Endothelial cell of umbilical vein (primary cell): ENCODE results near the gene TTC9. TPM values are rescaled to one million over a fixed set of nuclear protein-coding genes. Genes with fewer than 3 reads are reported as not detected.

Source experiments
- BruUV-seq: library from RNA; stranded (reverse); fragments of 400-500 nt; replicated peaks from 2 replicates; lab custom pipeline; 2021; lab: Mats Ljungman, UMichigan
- CTCF ChIA-PET: fragments of 300-600, 350-600 bp; sonication (Branson Sonifier 250); formaldehyde crosslinking; loops from one replicate; lab custom pipeline; 2021; ENCODE audit warnings: antibody characterized with exemption, inconsistent platforms; lab: Charles Lee
- POLR2A ChIA-PET: fragments of 300-600, 350-600 bp; sonication (Branson Sonifier 250); formaldehyde crosslinking; loops from one replicate; lab custom pipeline; 2021; ENCODE audit warnings: antibody characterized with exemption, inconsistent platforms; lab: Charles Lee
- DNase-seq: peaks from one replicate; pipeline ENCODE4 v3.0.0-alpha.2; 2011; ENCODE audit warnings: low read depth, low spot score
- FAIRE-seq: peaks from 2 replicates; lab custom pipeline; 2011; peaks lifted over from hg19 to GRCh38; lab: Jason Lieb, UNC
- H2AFZ ChIP-seq: 2 replicates; pipeline ENCODE4 v1.6.0; 2012; ENCODE audit warnings: low read depth, low read length, control low read depth, inconsistent platforms
- H3K27ac ChIP-seq: 2 replicates; pipeline ENCODE4 v1.5.1; 2011; ENCODE audit warnings: low read depth, mild to moderate bottlenecking, control low read depth, low read length, moderate library complexity; ENCODE audit not compliant: insufficient read depth
- H3K27me3 ChIP-seq, 2 experiments: 2 replicates each; pipeline versions ENCODE4 v1.6.0 to v1.6.1; 2011; ENCODE audit warnings: low read length in 2 of 2, mixed read lengths in 1 of 2; ENCODE audit not compliant: control insufficient read depth in 2 of 2, insufficient read depth in 2 of 2
- H3K36me3 ChIP-seq, 2 experiments: 2 replicates in 1 of 2; 3 replicates in 1 of 2; pipeline ENCODE4 v1.5.1; 2011; ENCODE audit warnings: low read length in 2 of 2, mild to moderate bottlenecking in 1 of 2, moderate library complexity in 1 of 2; ENCODE audit not compliant: control insufficient read depth in 2 of 2, insufficient read depth in 2 of 2; ENCODE audit errors: extremely low read depth in 1 of 2
- H3K4me1 ChIP-seq: 3 replicates; pipeline ENCODE4 v1.5.1; 2011; ENCODE audit warnings: mild to moderate bottlenecking, low read length; ENCODE audit not compliant: control insufficient read depth, insufficient read depth; ENCODE audit errors: extremely low read depth
- H3K4me2 ChIP-seq: 2 replicates; pipeline ENCODE4 v1.6.1; 2011; ENCODE audit warnings: low read length, control low read depth, mixed read lengths; ENCODE audit not compliant: insufficient read depth
- H3K4me3 ChIP-seq, 3 experiments: fragments of 200-600 bp in 1 of 3; sonication (generic), shearing (Covaris generic) in 1 of 3; replicated peaks in 1 of 3; 2 replicates each; pipeline ENCODE4 v1.5.1; 2011 to 2016; ENCODE audit warnings: control low read depth in 3 of 3, low read length in 3 of 3, mild to moderate bottlenecking in 2 of 3, inconsistent platforms in 1 of 3, low read depth in 1 of 3, moderate library complexity in 1 of 3; ENCODE audit not compliant: insufficient read depth in 1 of 3
- H3K79me2 ChIP-seq: 2 replicates; pipeline ENCODE4 v1.6.0; 2012; ENCODE audit warnings: low read length, inconsistent platforms; ENCODE audit not compliant: control insufficient read depth, insufficient read depth
- H3K9ac ChIP-seq: replicated peaks from 2 replicates; pipeline ENCODE3; 2011; ENCODE audit warnings: low read length, control low read depth; ENCODE audit not compliant: insufficient read depth; ENCODE audit errors: extremely low read depth
- H3K9me1 ChIP-seq: replicated peaks from 3 replicates; pipeline ENCODE4 v1.6.0; 2011; ENCODE audit warnings: mild to moderate bottlenecking, low read length; ENCODE audit not compliant: control insufficient read depth, insufficient read depth; ENCODE audit errors: extremely low read depth
- H3K9me3 ChIP-seq: replicated peaks from 2 replicates; pipeline ENCODE4 v1.5.1; 2012; ENCODE audit warnings: low read length, inconsistent platforms; ENCODE audit not compliant: control insufficient read depth, insufficient read depth
- H4K20me1 ChIP-seq: replicated peaks from 2 replicates; pipeline ENCODE3; 2011; ENCODE audit warnings: mild to moderate bottlenecking, low read length; ENCODE audit not compliant: control insufficient read depth, insufficient read depth; ENCODE audit errors: extremely low read depth
- EZH2 ChIP-seq: IDR thresholded peaks from 2 replicates; pipeline ENCODE4 v1.6.1; 2012; ENCODE audit warnings: borderline replicate concordance, low read depth, mild to moderate bottlenecking, moderate library complexity, low read length, inconsistent platforms; ENCODE audit not compliant: severe bottlenecking
- FOS ChIP-seq: IDR thresholded peaks from 2 replicates; pipeline ENCODE4 v1.6.1; 2011; ENCODE audit warnings: mild to moderate bottlenecking, low read length, moderate library complexity, borderline replicate concordance; ENCODE audit not compliant: insufficient read depth
- GATA2 ChIP-seq: IDR thresholded peaks from 2 replicates; pipeline ENCODE4 v1.7.0; 2011; ENCODE audit warnings: low read depth, mild to moderate bottlenecking, moderate library complexity, mixed read lengths, low read length; ENCODE audit not compliant: insufficient read length, insufficient read depth
- JUN ChIP-seq: IDR thresholded peaks from 2 replicates; pipeline ENCODE4 v1.6.1; 2011; ENCODE audit warnings: borderline replicate concordance, low read depth; ENCODE audit not compliant: insufficient read length, insufficient read depth
- MYC ChIP-seq: IDR thresholded peaks from one replicate; pipeline ENCODE4 v1.6.1; 2011; ENCODE audit warnings: mild to moderate bottlenecking, low read depth, low read length
- POLR2A ChIP-seq: IDR thresholded peaks from 2 replicates; pipeline ENCODE4 v1.6.1; 2012; ENCODE audit warnings: low read depth, mild to moderate bottlenecking, control low read depth, low read length
- POLR2AphosphoS5 ChIP-seq: IDR thresholded peaks from 2 replicates; pipeline ENCODE4 v1.6.1; 2012; ENCODE audit warnings: low read depth, mild to moderate bottlenecking, control low read depth, low read length, moderate library complexity; ENCODE audit not compliant: insufficient read depth
- dilution Hi-C: fragments of 300-500 bp; cut with MboI; formaldehyde crosslinking; loops from one replicate; pipeline ENCODE4 v1.15.0; 2019; ENCODE audit warnings: low sequenced_read_pairs; ENCODE audit not compliant: extremely low pct_ligation_motif_present
- intact Hi-C: fragments of 100-400 bp; cut with micrococcal nuclease; formaldehyde crosslinking; loops from one replicate; pipeline ENCODE4 v1.10.0; 2022
- polyA plus RNA-seq, 4 experiments: library from polyadenylated mRNA; depleted of rRNA in 3 of 4; stranded (reverse) in 3 of 4; unstranded in 1 of 4; fragments of >200 nt; gene quantifications; 2 replicates each; pipeline versions ENCODE4 v1.2.1 to v1.2.3, GENCODE V29; 2011 to 2012; ENCODE audit warnings: missing spikeins in 1 of 4
- total RNA-seq: library from RNA; stranded (reverse); gene quantifications from 2 replicates; pipeline ENCODE4 v1.2.3, GENCODE V29; 2021
- TF ChIP-seq, protein P1 (sequence below), 2 donors: IDR thresholded peaks; 1 replicate in 1 of 2; 2 replicates in 1 of 2; pipeline ENCODE4 v1.5.1; 2011; ENCODE audit warnings: low read length in 2 of 2, mild to moderate bottlenecking in 2 of 2, moderate library complexity in 2 of 2, control low read depth in 1 of 2, inconsistent platforms in 1 of 2, low read depth in 1 of 2; ENCODE audit not compliant: insufficient read depth in 1 of 2; ENCODE audit errors: extremely low read depth in 1 of 2
- TF ChIP-seq, protein P2 (sequence below): IDR thresholded peaks from 2 replicates; pipeline ENCODE4 v1.6.1; 2011; ENCODE audit not compliant: insufficient read depth, insufficient read length

Gene TTC9
- total and polyA plus RNA-seq, 2 donors (not counting 3 experiments of a cell fraction or from before 2014, with no cell fraction given) = 0.06 TPM; not detected in 1

DNA sequence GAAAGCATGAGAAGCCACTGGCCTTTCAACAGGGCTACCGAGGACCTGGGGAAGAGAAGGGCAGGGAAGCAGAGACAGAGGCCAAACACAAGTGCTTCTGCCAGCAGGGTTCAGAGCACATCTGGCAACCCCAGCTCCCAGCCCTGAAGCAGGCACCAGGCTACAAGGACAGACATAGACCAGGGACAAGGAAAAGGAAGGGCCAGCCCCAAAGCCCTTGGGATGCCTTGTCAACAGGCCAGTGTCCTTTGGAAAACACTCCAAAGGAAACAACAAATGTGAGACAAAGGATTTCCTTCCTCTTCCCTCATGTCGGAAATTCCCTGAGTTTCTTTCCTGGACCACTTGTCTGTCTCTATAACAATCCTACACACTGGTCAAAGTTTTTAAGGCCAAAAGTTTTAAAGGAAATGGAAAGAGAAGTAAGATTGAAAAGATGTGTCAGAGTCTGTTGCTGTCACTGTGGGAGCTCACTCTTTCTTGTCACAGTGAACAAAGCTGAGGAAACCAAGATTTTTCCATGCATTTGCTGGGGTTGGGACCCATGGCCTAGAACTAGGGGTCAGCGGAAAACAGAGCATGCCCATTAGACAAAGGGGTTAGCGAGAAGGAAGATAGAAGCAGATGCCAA is 59.4 kb downstream of the TTC9 start:
- Histone ChIP-seq H3K4me1 (no peaks in the 10 kb centered on the region), H3K4me3 (no peak overlapping the region), H3K9me3 (no peaks in the 10 kb centered on the region), H2AFZ (no peak overlapping the region), H3K27me3 (no peaks in the 10 kb centered on the region), H3K79me2 (no peaks in the 10 kb centered on the region), H3K36me3 (no peaks in the 10 kb centered on the region), H3K27ac (no peak overlapping the region), H3K4me2 (no peak overlapping the region), H3K9me1 (no peaks in the 10 kb centered on the region), H4K20me1 (no peaks in the 10 kb centered on the region), H3K9ac (no peak overlapping the region)
- FAIRE-seq (no peak), DNase-seq (no peak)
- POLR2A ChIA-PET = no interaction called here
- no peak for TF ChIP-seq JUN
- TF ChIP-seq POLR2AphosphoS5 = no peak
- no peak for TF ChIP-seq EZH2
- TF ChIP-seq MYC = no peak
- no peak for TF ChIP-seq GATA2
- TF ChIP-seq POLR2A = no peak
- TF ChIP-seq, protein P1, sequence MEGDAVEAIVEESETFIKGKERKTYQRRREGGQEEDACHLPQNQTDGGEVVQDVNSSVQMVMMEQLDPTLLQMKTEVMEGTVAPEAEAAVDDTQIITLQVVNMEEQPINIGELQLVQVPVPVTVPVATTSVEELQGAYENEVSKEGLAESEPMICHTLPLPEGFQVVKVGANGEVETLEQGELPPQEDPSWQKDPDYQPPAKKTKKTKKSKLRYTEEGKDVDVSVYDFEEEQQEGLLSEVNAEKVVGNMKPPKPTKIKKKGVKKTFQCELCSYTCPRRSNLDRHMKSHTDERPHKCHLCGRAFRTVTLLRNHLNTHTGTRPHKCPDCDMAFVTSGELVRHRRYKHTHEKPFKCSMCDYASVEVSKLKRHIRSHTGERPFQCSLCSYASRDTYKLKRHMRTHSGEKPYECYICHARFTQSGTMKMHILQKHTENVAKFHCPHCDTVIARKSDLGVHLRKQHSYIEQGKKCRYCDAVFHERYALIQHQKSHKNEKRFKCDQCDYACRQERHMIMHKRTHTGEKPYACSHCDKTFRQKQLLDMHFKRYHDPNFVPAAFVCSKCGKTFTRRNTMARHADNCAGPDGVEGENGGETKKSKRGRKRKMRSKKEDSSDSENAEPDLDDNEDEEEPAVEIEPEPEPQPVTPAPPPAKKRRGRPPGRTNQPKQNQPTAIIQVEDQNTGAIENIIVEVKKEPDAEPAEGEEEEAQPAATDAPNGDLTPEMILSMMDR (IDR thresholded peaks at IDR 0.05; ENCODE audit: extremely low read depth in 1 of 2, insufficient read depth in 1 of 2, low read depth in 1 of 2, low read length in 2 of 2) = no peak
- TF ChIP-seq FOS = no peak
- TF ChIP-seq, protein P2, sequence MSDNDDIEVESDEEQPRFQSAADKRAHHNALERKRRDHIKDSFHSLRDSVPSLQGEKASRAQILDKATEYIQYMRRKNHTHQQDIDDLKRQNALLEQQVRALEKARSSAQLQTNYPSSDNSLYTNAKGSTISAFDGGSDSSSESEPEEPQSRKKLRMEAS = no peak
- intact Hi-C loops = no loop called here
- dilution Hi-C loops = no loop called here
- no TSS peak for BruUV-seq
- CTCF ChIA-PET = no interaction called here
